GM23338 (cell line): ENCODE measurements around the gene YY2.

Experiments
- CREB1 ChIP-seq: fragments of 250-450 bp; sonication (Bioruptor Pico); IDR thresholded peaks from 2 replicates; pipeline ENCODE4 v1.5.0; 2020; ENCODE audit warnings: low read depth, mild to moderate bottlenecking, moderate library complexity
- EZH2 ChIP-seq: fragments of 200-600 bp; sonication (generic); IDR thresholded peaks from one replicate; pipeline ENCODE4 v1.8.0; 2017; ENCODE audit warnings: antibody characterized with exemption, mild to moderate bottlenecking, low read depth; ENCODE audit not compliant: unreplicated experiment
- POLR2AphosphoS5 ChIP-seq: IDR thresholded peaks from 2 replicates; pipeline ENCODE4 v1.6.1; 2016; ENCODE audit warnings: antibody characterized with exemption, low read depth
- REST ChIP-seq: IDR thresholded peaks from one replicate; pipeline ENCODE4 v1.6.1; 2018; ENCODE audit warnings: antibody characterized with exemption; ENCODE audit not compliant: unreplicated experiment
- ZNF462 ChIP-seq: fragments of 250-450 bp; sonication (Bioruptor Pico); IDR thresholded peaks from 2 replicates; pipeline ENCODE4 v1.5.0; 2020; ENCODE audit warnings: mild to moderate bottlenecking, moderate library complexity
- TF ChIP-seq, protein P1 (sequence below), 2 experiments: fragments of 200-600 bp in 1 of 2; sonication (generic) in 1 of 2; conservative IDR thresholded peaks; 2 replicates each; pipeline versions ENCODE4 v1.5.1 to v1.6.1; 2016 to 2017; ENCODE audit warnings: antibody characterized with exemption in 2 of 2, low read depth in 2 of 2, mild to moderate bottlenecking in 2 of 2, moderate library complexity in 1 of 2

DNA sequence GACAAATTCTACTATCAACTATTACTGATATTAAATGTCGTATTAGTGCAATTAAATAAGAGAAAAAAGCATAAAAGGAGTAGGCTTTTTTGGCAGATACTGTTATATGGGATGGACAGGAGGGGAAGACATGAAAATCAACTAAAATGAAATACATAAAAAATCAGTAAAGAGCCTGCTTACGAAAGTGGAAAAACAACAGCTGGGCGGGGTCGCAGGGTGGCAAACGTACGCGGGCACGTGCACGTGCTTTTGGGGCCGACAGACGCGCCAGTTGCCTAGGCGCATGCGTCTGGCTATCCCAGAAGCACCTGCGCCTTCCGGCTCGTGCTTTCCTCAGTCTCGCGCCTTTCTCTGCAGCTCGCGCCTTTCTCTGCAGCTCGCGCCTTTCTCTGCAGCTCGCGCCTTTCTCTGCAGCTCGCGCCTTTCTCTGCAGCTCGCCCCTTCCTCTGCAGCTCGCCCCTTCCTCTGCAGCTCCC lies at the start of gene YY2:
- TF ChIP-seq, protein P1, sequence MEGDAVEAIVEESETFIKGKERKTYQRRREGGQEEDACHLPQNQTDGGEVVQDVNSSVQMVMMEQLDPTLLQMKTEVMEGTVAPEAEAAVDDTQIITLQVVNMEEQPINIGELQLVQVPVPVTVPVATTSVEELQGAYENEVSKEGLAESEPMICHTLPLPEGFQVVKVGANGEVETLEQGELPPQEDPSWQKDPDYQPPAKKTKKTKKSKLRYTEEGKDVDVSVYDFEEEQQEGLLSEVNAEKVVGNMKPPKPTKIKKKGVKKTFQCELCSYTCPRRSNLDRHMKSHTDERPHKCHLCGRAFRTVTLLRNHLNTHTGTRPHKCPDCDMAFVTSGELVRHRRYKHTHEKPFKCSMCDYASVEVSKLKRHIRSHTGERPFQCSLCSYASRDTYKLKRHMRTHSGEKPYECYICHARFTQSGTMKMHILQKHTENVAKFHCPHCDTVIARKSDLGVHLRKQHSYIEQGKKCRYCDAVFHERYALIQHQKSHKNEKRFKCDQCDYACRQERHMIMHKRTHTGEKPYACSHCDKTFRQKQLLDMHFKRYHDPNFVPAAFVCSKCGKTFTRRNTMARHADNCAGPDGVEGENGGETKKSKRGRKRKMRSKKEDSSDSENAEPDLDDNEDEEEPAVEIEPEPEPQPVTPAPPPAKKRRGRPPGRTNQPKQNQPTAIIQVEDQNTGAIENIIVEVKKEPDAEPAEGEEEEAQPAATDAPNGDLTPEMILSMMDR (conservative IDR thresholded peaks at IDR 0.05; ENCODE audit: low read depth in 2 of 2): no peak
- TF ChIP-seq POLR2AphosphoS5 (no peak), REST (no peak), EZH2 (no peak), ZNF462 (CRISPR knock-in tag) (no peak), CREB1 (CRISPR knock-in tag) (no peak)
